ENCODE measurements around the gene TNNC1.

The TNNC1 gene

GRCh38 chr3:52456800-52457183, 3.0 kb upstream of the TNNC1 start:
- ATAC-seq, result no peak

DNA sequence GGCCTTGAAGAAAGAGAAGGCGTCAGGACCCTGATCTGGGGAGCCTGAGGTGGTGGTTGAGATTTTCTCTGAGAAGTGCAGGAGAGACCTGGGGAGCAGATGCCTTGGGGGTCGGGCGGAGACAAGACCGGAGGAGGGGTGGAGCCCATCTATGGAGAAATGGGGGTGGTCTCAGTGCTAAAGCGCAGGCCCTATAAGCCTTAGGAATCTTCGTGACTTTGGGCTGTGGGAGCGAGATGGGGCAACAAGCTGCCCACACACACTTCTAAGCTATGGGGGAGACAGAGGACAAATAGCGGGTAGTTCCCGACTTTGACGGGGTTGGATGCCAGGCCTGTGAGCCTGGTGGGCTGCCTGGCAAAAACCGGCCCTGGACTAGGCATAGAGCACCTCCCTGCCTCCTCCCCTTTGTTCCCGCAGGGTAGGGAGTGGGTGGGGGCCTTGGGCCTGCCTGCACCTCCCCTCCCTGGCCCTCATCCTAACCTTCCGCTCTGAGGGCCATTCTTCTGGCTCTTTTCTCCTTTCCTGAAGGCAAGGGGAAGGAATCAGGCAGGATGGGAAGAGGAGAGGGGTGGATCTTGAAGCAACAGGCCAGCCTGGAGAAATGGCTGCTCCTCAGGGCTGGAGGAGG, 2.4 kb upstream of the TNNC1 start:
- no peak for ATAC-seq

DNA sequence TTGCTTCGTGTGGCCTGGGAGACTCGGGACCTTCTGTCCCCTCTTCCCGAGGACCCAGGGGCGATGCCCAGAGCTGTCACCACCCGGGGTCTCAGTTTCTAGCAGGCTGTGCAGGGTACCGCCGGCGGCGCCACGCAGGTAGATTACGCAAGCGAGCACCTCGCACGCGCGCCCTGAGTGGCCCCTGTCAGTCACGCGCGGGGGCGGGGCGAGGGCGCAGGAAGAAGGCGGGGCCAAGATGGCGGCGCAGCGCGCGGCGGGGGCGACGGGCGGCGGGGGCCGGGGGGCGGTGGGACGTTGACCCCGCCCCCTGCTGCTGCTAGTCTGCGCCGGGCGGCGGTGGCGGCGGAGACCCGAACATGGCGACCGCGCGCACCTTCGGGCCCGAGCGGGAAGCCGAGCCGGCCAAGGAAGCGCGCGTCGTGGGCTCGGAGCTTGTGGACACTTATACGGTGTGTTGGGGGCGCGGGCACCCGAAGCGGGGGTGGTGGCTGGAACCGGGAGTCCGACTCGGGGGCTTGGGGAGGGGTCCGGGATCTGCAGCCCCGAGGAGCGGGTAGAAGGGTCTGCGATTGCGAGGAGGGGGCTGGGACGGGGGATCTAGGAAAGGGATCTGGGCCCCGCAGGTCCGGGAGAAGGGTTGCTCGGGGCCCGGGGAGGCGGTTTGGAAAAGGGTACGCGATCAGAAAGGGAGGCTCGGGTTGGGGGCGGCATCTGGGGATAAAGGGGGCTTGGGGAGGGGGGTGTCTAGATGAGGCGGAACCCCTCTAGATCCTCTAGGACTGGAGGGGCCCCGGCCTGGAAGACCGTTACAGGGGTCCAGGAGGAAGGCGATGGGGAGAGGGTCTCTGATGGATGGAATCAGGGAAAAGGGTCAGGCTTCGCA, 1.7 kb upstream of the TNNC1 start, which contains the start of gene NISCH:
TSS of gene NISCH (plus strand) at position 322 of the 886 bp plus-strand sequence. CDS start at position 360, 38 bp downstream.
- peak; percentile 91 to 92 for ATAC-seq

- peak in 1 of 2 donors; percentile 3 for ATAC-seq
These were observed 1.1 kb upstream of the TNNC1 start for GRCh38 chr3:52454938-52455282.

DNA sequence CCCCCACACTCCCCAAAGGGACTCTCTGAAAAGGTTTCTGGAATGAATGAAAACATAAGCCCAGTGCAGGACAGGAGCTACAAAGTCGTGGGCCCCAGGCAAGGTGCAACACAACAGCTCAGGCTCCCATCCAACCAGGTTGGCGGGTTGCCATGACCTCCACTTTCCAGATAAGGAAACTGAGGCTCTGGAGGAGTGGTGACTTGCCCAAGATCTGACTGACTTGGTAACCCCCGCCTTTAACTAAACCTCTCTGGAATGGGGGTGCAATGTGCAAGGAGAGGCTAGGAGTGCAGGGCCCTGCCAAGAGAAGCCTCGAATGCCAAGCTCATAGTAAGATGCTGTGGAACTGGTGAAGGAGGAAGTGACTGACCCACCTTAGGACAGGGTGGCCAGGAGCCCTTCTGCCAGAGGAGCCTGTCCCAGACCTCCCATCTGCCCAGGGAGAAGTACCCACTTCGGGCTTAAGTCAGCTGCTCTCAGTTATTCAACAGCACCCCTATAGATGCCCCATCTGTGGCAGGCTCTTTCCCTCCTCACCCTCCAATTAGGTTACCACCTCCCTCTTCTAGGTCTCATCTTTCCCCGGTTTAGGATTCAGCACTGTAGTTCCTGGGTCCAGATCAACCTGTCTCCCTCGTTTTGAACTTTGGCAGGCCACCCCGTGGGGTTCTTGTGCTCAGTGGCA, 553 bp upstream of the TNNC1 start:
- ATAC-seq, result no peak

DNA sequence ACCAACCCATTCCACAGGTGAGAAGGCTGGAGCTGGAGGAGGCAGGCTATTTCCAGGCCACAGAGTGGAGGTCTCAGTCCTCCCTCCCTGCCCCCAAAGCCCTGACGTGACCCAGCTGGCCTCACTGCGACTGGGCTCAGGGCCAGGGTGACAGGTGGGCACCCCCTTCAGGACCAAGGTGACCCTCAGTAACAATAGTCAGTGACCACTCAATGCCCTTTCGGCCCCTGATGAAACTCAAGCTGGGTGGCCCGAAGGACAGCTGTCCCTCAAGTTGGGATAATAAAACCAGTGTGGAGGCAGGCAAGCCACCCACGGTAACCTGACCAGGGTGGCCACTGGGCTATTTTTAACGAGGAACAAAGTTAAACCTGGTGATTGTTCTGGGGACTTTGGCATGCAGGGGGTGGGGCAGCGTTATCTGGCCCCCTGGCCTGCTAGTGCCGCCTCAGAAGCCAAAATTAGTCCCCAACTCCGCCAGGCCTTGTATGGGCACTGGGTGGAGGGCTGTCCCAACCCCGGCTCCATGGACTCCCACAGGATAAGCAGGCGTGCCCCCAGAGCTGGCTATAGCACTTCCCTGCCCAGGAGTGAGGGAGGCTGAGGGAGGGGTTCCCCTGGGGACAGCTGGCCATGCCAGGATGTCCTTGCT, 1.1 kb downstream of the TNNC1 start:
- no peak for ATAC-seq

DNA sequence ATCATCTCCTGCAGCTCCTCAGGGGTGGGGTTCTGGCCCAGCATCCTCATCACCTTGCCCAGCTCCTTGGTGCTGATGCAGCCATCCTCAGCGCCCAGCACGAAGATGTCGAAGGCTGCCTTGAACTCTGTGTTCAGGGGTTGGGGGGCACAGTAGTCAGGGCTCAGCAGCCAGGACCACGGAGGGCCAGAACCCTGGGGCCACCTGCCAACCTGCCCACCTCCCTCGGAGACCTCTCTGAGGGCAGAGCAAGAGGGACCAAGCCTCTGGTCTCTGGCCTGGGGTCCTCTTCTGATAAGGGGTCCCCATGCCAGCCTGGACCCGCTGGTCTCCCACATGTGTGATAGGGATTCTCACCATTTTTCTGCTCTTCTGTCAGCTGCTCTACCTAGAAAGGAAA, 1.7 kb downstream of the TNNC1 start:
- ATAC-seq, result no peak

GRCh38 chr3:52451237-52452083, 2.4 kb downstream of the TNNC1 start:
- no peak for ATAC-seq

- ATAC-seq, result no peak
These were observed 3.2 kb downstream of the TNNC1 start for GRCh38 chr3:52450489-52451236.

GRCh38 chr3:52447512-52448355, 6.1 kb downstream of the TNNC1 start:
- ATAC-seq, result no peak

- peak; percentile 50 to 58 for ATAC-seq
These were observed 7.0 kb downstream of the TNNC1 start for GRCh38 chr3:52446631-52447511.

- ATAC-seq, result no peak
These were observed 7.8 kb downstream of the TNNC1 start for GRCh38 chr3:52446042-52446441.

DNA sequence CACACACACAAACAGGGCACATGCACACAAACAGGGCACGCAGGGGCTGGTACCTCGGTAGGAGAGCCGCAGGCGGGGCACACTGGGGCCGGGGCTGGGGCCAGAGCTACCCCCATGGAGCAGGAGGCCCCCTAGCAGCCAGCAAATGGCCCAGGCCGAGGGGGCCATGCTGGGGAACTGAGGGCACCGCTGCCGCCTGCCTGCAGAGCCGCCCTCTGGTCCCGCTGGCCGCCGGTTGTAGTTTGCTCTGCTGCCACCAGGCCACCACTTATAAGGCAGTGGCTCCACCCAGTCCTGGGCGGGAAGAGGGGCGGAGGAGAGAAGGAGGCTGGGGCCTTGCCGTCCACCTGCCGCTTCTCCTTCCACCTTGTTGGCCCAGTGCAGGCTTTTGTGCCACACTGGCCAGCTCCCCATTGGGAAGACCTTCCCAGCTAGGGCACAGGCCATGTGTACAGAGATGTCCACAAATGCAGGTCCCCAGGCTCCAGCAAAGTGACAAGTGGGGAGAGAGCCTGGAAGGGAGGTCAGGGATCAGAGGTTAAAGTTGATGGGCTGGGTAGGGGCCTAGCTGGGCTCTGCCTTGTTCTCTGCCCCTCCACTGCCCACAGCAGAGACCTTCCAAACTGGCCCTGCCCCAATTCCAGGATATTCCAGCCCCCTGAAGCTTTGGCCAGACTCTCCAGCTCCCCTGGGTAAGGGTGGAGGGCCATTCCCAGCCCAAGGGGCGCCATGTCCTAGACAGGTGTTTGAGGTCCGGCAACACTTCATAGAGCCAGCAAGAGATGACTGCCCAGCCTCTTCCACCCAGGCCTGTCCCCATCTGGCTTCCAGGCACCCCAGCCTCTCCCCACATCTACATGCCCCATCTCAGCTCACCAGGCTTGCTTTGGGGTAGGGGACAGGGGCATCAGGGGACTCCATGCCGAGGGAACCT, 8.7 kb downstream of the TNNC1 start, which contains the start of gene SEMA3G:
TSS of gene SEMA3G (minus strand) at position 244 of the 934 bp plus-strand sequence. CDS start at position 168, 76 bp downstream.
- ATAC-seq, result peak; percentile 99

DNA sequence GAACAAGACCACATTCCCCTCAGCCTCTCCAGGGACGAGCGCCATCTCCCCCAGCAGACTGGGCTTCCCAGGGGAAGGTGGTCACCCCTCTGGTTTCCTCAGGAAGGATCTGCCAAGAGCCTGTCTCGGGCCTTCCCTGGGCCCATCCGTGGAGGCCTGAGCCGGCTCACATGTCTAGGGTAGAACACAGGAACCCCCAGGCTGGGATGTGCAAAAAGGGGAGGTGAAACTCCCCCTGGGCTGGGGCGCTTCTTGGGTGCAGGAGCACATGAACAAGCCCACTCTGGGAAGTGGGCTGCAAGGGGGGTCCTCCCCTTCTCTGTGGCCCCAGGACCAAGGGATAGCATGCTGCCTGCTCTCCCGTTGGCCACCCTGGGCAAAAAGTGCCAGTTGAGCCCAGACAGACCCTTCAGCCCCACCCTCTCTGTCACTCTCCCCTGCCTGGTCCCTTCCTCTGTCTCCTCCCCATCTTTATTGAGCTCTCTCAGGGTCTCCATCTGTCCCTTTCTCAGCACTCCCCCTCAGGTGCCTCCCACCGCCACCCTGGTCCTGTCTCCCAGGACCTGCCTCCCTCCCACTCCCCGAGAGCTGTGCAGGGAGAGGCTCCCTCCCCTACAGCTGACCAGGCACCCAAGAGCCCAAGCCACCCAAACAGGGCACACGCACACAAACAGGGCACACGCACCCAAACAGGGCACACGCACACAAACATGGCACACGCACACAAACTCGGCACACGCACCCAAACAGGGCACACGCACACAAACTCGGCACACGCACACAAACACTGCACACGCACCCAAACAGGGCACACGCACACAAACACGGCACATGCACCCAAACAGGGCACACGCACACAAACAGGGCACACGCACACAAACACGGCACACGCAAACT, 9.8 kb downstream of the TNNC1 start:
- ATAC-seq, result no peak

DNA sequence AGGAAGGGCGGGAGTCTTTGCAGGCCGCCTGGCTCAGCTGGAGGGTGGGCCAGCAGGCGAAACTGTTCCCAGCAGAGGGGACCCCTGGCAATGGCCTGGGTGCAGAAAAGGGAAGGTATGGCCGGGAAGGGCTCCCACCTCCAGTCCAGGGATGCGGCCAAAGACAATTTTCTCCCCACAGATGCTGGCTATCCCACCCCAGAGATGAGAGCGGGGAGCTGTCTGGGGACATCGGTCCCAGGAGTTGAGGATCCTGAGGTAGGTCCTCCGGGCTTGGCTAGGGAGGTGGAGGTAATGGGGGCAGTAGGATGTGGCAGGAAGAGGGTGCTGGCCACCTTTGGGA, 10.6 kb downstream of the TNNC1 start:
- no peak for ATAC-seq

GRCh38 chr3:52442409-52443267, 11.2 kb downstream of the TNNC1 start:
- no peak for ATAC-seq
